Measurements from ENCODE around the gene CTNNA1. TPM values are rescaled to one million over a fixed set of nuclear protein-coding genes. Genes with fewer than 3 reads are reported as not detected.
"Not testable (repeated sequence)": the region's sequence is repeated elsewhere in the genome, so short reads cannot be mapped to it uniquely, and the experiment has no call there.

CTNNA1 gene
- total and polyA plus RNA-seq, 5 donors, result 163 to 360 (median 289) TPM

DNA sequence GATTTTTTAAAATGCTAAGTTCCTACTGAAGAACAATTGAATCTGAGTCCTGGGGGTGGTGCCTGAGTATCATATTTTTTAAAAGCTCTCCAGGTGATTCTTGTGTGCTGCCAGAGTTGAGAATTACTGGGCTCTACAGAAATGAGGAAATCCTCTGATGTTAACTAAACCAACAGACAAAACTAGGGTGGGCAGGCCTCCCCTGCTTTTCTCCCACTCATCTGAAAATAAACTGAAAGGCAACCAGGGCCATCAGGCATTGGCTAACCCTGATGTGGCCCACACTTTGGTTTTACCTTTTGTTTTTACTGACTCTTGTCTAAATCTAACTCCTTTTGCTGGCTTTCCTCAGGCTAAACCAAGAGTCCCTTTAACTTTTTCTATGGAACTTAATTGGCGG is 13.3 kb upstream of the CTNNA1 start:
- Histone ChIP-seq H3K4me3 (ENCODE audit: low read length) (no peak overlapping the region), H3K27ac (ENCODE audit: low read length) (no peak overlapping the region), H3K27me3 (ENCODE audit: control insufficient read depth, insufficient read depth) (no peaks in the 10 kb centered on the region), H3K4me1 (ENCODE audit: control insufficient read depth, insufficient read depth, low read length) (no peaks in the 10 kb centered on the region), H3K9me3 (ENCODE audit: control insufficient read depth, low read length) (no peaks in the 10 kb centered on the region)
- DNase-seq (no peak), ATAC-seq (no peak)
- intact Hi-C loops (cut with DNase I), result no loop called here
- 98% methylated on average over 1 of the region's 1 CpG for WGBS

DNA sequence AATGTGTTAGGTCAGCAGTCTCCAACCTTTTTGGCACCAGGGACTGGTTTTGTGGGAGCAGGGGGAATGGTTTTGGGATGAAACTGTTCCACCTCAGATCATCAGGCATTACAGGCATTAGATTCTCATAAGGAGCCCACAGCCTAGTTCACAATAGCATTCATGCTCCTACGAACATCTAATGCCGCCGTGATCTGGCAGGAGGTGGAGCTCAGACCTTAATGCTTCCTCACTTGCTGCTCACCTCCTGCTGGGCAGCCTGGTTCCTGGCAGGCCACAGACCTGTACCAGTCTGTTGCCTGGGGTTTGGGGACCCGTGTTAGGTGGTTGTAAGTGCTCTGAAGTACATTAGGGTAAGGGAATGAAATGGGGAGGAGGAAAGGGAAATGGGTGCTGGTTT is 9.7 kb upstream of the CTNNA1 start:
- H3K4me3 ChIP-seq (ENCODE audit: low read length), result no peak overlapping the region
- no peaks in the 10 kb centered on the region for H3K9me3 ChIP-seq (ENCODE audit: control insufficient read depth, low read length)
- intact Hi-C loops (cut with DNase I), result no loop called here
- DNase-seq (no peak), ATAC-seq (no peak)
- 73% methylated on average over 4 of the region's 4 CpGs for WGBS
- no peaks in the 10 kb centered on the region for H3K27me3 ChIP-seq (ENCODE audit: control insufficient read depth, insufficient read depth)
- no peak overlapping the region for H3K27ac ChIP-seq (ENCODE audit: low read length)
- H3K4me1 ChIP-seq (ENCODE audit: control insufficient read depth, insufficient read depth, low read length), result no peaks in the 10 kb centered on the region

DNA sequence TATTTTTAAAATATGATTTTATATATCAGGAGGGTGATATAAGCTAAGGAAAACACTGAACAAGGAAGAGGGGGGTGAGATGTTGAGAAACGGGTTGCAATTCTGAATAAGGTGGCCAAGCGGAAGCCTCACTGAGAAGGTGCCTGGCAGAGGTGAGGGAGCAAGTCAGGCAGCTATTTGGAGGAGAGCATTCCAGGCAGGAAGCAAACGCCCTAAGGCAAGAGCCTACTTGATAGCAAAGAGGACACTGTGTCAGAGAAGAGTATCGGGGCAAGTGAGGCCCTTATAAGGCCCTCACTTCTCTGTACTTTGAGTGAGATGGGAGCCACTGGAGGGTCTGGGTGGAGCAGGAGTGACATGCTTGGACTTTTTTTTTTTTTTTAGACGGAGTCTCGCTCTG is 8.0 kb upstream of the CTNNA1 start:
- H3K4me1 ChIP-seq (ENCODE audit: control insufficient read depth, insufficient read depth, low read length), result no peaks in the 10 kb centered on the region

DNA sequence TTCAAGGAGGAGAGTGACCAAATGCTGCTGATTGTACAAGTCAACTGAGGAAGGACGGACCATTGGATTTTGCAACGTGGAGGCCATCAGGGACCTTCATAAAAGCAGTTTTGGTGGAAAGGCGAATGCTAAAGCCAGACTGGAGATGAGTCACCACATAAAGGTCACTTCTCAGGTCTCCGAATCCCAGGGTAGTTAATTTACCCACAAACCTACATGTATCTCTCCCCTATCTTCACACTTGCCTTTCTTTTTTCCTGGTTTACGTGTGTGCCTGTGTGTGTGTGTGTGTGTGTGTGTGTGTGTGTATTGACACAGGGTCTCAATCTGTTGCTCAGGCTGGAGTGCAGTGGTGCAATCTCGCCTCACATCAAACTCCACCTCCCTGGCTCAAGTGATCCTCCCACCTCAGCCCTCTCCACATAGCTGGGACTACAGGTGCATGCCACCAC is 4.6 kb upstream of the CTNNA1 start:
- WGBS, result 70% methylated on average over 6 of the region's 6 CpGs
- H3K9me3 ChIP-seq (ENCODE audit: control insufficient read depth, low read length), result no peaks in the 10 kb centered on the region
- no peak overlapping the region for H3K4me3 ChIP-seq (ENCODE audit: low read length)
- intact Hi-C loops (cut with DNase I), result no loop called here
- H3K27me3 ChIP-seq (ENCODE audit: control insufficient read depth, insufficient read depth), result no peaks in the 10 kb centered on the region
- peaks cover 3% of the 10 kb centered on the region for H3K4me1 ChIP-seq (ENCODE audit: control insufficient read depth, insufficient read depth, low read length)
- DNase-seq (peak in 1 of 3 donors; percentile 44), ATAC-seq (no peak)
- H3K27ac ChIP-seq (ENCODE audit: low read length), result no peak overlapping the region

More for the DNA sequence above, 8.0 kb upstream of the CTNNA1 start:
- no peak for ATAC-seq
- Histone ChIP-seq H3K27me3 (ENCODE audit: control insufficient read depth, insufficient read depth) (no peaks in the 10 kb centered on the region), H3K9me3 (ENCODE audit: control insufficient read depth, low read length) (no peaks in the 10 kb centered on the region), H3K4me3 (ENCODE audit: low read length) (no peak overlapping the region), H3K27ac (ENCODE audit: low read length) (no peak overlapping the region)
- intact Hi-C loops (cut with DNase I), result no loop called here
- DNase-seq, result no peak
- WGBS, result 94% methylated on average over 6 of the region's 6 CpGs

DNA sequence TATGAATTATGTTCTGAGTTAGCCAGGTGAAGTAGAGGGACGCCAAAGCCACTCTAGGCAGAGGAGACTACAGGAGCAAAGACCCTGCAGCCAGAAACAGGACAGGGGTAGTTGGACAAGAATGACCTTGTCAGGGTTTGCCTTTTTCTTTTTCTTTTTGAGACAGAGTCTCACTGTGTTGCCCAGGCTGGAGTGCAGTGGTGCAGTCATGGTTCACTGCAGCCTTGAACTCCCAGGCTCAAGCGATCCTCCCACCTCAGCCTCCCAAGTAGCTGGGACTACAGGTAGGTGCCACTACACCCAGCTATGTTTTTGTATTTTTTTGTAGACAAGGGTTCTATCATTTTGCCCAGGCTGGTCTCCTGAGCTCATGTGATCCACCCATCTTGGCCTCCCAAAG is 1.9 kb upstream of the CTNNA1 start:
- H3K9me3 ChIP-seq (ENCODE audit: control insufficient read depth, low read length); H3K27me3 ChIP-seq (ENCODE audit: control insufficient read depth, insufficient read depth); H3K27ac ChIP-seq (ENCODE audit: low read length); intact Hi-C loops (cut with DNase I); H3K4me3 ChIP-seq (ENCODE audit: low read length); ATAC-seq; DNase-seq; H3K4me1 ChIP-seq (ENCODE audit: control insufficient read depth, insufficient read depth, low read length): not testable (repeated sequence)
- 95% methylated on average over 2 of the region's 2 CpGs for WGBS

DNA sequence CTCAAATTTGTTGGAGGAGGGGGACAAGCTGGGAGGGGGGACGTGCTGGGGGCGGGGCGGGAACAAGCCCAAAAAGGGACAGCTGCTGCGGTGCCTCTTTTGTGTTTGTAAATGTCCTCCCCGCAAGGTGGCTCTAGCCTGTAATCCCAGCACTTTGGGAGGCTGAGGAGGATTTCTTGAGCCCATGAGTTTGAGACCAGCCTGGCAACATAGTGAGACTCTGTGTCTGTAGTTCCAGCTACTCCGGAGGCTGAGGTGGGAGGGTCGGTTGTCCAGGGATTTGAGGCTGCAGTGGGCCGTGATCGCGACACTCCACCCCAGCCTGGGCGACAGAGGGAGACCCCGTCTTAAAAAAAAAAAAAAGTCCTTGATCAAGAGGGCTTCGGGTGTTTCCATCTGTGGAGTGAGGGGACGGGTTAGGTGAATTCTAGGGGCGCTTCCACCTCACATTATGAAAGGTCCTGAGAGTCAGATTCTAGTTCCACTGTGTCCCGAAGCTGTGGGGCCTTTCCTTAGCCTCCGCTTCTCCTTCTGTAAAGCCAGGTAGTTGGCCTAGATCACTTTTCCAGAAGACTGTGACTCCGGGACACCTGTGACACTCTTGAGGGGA is 779 bp upstream of the CTNNA1 start:
- ATAC-seq, result peak; percentile 3 to 4
- peaks cover 7% of the 10 kb centered on the region for H3K4me1 ChIP-seq (ENCODE audit: control insufficient read depth, insufficient read depth, low read length)
- H3K9me3 ChIP-seq (ENCODE audit: control insufficient read depth, low read length), result no peaks in the 10 kb centered on the region
- DNase-seq, result peak in 2 of 3 donors; percentile 19 to 50
- WGBS, result 24% methylated on average over 18 of the region's 18 CpGs
- H3K27ac ChIP-seq (ENCODE audit: low read length), result peak overlapping the region; percentile 81
- intact Hi-C loops (cut with DNase I), result no loop called here
- H3K4me3 ChIP-seq (ENCODE audit: low read length), result peak overlapping the region; percentile 97
- H3K27me3 ChIP-seq (ENCODE audit: control insufficient read depth, insufficient read depth), result no peaks in the 10 kb centered on the region

DNA sequence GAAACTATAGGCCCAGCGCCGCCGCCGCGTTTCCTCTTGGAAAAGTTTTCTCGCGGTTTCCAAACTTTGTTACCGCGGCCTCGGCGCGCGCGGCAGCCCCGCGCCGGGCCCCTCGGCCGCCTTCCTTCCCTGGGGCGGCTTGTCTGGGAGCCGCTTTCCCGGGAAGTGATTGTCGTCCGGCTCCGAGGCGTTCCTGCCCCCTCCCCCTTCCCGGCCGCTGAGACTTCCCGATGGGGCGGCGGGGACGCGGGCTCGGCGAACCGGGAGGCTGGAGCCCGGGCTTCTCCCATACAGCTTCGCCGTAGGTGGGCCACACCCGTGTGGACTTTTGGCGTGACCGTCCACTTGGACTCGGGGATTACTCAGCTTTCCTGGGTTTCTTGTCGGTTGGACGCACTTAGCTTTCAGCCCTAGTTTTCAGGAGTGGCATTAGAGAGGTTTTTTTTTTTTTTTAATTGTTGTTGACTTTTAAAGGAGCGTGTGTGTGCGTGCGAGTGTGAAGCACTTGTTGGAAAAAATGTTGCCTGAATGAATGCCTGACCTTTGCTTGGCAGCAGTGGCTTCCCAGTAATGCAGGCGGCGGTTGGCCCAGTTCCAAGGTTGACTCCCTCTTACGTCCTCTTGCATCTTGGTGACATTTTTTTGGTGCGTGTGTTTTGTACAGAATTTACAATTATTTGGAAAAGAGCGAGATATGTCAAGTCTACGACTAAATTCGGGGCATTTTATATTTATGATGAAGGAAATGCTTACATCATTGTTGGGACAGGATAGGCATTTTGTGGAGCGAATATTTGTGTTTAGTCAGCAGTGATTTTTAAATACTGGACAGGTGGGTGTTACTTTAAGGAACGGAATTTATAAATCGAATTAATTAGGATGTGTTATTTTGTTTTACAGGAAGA is 821 bp downstream of the CTNNA1 start:
- Histone ChIP-seq H3K27me3 (ENCODE audit: control insufficient read depth, insufficient read depth) (no peaks in the 10 kb centered on the region), H3K27ac (ENCODE audit: low read length) (peak overlapping the region; percentile 94), H3K9me3 (ENCODE audit: control insufficient read depth, low read length) (no peaks in the 10 kb centered on the region), H3K4me1 (ENCODE audit: control insufficient read depth, insufficient read depth, low read length) (peaks cover 7% of the 10 kb centered on the region), H3K4me3 (ENCODE audit: low read length) (peak overlapping the region; percentile 97)
- peak; percentile 66 to 78 for ATAC-seq
- WGBS, result 1% methylated on average over 58 of the region's 58 CpGs
- DNase-seq, result peak; percentile 96 to 98 (median 97)
- intact Hi-C loops (cut with DNase I), result no loop called here

DNA sequence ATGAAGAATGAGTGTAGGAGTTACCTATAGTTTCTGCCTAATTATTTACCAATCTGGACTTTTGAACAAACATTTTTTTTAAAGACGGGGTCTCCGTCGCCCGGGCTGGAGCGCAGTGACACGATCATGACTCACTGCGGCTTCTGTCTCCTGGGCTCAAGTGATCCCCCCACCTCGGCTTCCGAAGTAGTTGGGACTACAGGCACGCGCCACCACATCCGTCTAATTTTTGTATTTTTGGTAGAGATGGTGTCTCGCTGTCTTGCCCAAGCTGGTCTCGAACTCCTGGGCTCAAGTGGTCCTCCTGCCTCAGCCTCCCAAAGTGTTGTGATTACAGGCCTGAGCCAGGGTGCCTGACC is 1.5 kb downstream of the CTNNA1 start:
- Histone ChIP-seq H3K4me3 (ENCODE audit: low read length) (peak overlapping the region; percentile 97), H3K4me1 (ENCODE audit: control insufficient read depth, insufficient read depth, low read length) (peaks cover 9% of the 10 kb centered on the region), H3K27me3 (ENCODE audit: control insufficient read depth, insufficient read depth) (no peaks in the 10 kb centered on the region), H3K27ac (ENCODE audit: low read length) (peak overlapping the region; percentile 60), H3K9me3 (ENCODE audit: control insufficient read depth, low read length) (no peaks in the 10 kb centered on the region)
- intact Hi-C loops (cut with DNase I), result no loop called here
- ATAC-seq (no peak), DNase-seq (peak in 2 of 3 donors; percentile 25 to 34)
- 65% methylated on average over 14 of the region's 14 CpGs for WGBS

DNA sequence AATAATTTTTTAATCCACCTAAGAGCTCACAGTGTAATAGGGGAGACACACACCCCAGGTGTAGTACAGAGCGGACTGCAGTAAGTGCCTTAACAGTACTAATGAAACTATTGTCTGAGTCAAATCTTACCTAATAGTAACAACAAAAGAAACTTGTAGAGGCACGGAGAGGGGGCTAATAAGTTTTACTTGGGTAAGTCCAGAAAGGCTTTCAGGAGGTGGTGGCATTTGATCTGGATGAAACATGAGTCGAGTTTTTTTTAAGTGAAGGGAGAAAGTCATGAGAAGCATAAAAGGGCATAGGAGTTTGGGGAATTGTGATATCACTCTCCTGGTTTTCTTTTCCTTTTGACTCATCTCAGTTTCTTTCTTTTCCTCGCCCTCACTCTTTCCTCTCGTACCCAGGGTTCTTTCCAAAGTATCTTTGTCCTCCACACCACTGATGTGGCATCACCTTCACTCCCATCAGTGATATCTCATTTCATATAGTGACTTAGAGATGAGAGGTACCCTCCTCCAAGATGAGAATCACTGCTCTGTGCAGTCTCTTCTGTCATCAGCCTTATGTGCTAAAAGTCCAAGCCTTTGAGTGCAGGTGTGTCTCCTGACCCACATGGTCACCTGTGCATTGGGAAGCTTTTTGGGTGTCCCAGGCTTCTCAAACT is 2.0 kb downstream of the CTNNA1 start:
- DNase-seq (no peak), ATAC-seq (no peak)
- no peaks in the 10 kb centered on the region for H3K27me3 ChIP-seq (ENCODE audit: control insufficient read depth, insufficient read depth)
- H3K27ac ChIP-seq (ENCODE audit: low read length), result peak overlapping the region; percentile 60
- H3K4me1 ChIP-seq (ENCODE audit: control insufficient read depth, insufficient read depth, low read length), result peaks cover 9% of the 10 kb centered on the region
- intact Hi-C loops (cut with DNase I), result no loop called here
- WGBS, result 92% methylated on average over 5 of the region's 5 CpGs
- no peaks in the 10 kb centered on the region for H3K9me3 ChIP-seq (ENCODE audit: control insufficient read depth, low read length)
- H3K4me3 ChIP-seq (ENCODE audit: low read length), result peak overlapping the region; percentile 97

DNA sequence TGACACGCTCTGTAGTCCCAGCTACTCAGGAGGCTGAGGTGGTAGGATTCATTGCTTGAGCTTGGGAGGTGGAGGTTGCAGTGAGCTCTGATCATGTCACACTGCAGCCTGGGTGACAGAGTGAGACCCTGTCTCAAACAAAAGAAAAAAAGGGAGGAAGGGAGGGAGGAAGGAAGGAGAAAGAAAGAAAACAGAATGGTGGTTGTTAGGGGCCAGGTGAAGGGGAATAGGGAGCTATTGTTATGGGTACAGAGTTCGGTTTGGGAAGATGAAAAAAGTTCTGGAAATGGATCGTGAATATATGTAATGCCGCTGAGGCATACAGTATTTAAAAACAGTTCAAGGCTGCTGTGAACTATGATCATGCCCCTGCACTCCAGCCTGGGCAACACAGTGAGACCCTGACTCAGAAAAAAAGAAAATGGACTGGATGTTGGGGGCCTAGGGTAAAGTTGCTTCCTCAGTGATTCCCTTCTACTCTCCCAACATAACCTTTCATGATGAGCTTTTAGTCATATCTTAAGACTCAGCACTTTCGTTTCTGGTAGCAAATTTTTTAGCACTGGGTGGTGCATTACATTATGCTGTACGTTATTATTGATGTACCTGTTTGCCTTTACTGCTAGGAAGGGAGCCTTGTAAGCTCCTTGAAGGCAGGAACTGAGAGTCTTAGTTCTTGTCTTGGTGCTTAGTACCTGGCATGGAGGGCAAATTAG is 4.0 kb downstream of the CTNNA1 start:
- ATAC-seq, result no peak
- 90% methylated on average over 6 of the region's 6 CpGs for WGBS
- H3K27me3 ChIP-seq (ENCODE audit: control insufficient read depth, insufficient read depth), result no peaks in the 10 kb centered on the region
- intact Hi-C loops (cut with DNase I), result no loop called here
- no peak for DNase-seq
- H3K9me3 ChIP-seq (ENCODE audit: control insufficient read depth, low read length), result no peaks in the 10 kb centered on the region
- H3K4me3 ChIP-seq (ENCODE audit: low read length), result no peak overlapping the region
- peaks cover 14% of the 10 kb centered on the region for H3K4me1 ChIP-seq (ENCODE audit: control insufficient read depth, insufficient read depth, low read length)
- no peak overlapping the region for H3K27ac ChIP-seq (ENCODE audit: low read length)
